Activated CD4-positive, alpha-beta T cell treated with anti-CD3 and anti-CD28 coated beads, Interleukin-2, amount 50 U/mL, for 1 hour (primary cell): ENCODE data around the gene ABCC4.
"Not testable (repeated sequence)": the region's sequence is repeated elsewhere in the genome, so short reads cannot be mapped to it uniquely, and the experiment has no call there.

ENCODE experiments used
- DNase-seq: peaks from one replicate; pipeline ENCODE4 v3.0.0-alpha.2; 2020

ABCC4 gene

GRCh38 chr13:95296326-95296925 is 4.8 kb downstream of the ABCC4 start:
- peak; percentile 8 for DNase-seq

GRCh38 chr13:95295026-95295425 is 6.2 kb downstream of the ABCC4 start:
- DNase-seq, result no peak

- DNase-seq, result no peak
Observed at GRCh38 chr13:95292622-95293021, 8.6 kb downstream of the ABCC4 start.

- not testable (repeated sequence) for DNase-seq
Observed at GRCh38 chr13:95289901-95290300, 11.3 kb downstream of the ABCC4 start.

- no peak for DNase-seq
Observed at GRCh38 chr13:95289020-95289444, 12.2 kb downstream of the ABCC4 start.

GRCh38 chr13:95284436-95284835 is 16.8 kb downstream of the ABCC4 start:
- no peak for DNase-seq

GRCh38 chr13:95279016-95279415 is 22.2 kb downstream of the ABCC4 start:
- no peak for DNase-seq

- DNase-seq, result no peak
Observed at GRCh38 chr13:95276037-95276505, 25.2 kb downstream of the ABCC4 start.

- DNase-seq, result no peak
Observed at GRCh38 chr13:95275322-95276036, 25.8 kb downstream of the ABCC4 start.

- DNase-seq, result not testable (repeated sequence)
Observed at GRCh38 chr13:95273592-95274132, 27.6 kb downstream of the ABCC4 start.

GRCh38 chr13:95272076-95272475 is 29.2 kb downstream of the ABCC4 start:
- not testable (repeated sequence) for DNase-seq

GRCh38 chr13:95269756-95270155 is 31.5 kb downstream of the ABCC4 start:
- DNase-seq, result no peak

GRCh38 chr13:95268343-95269065 is 32.7 kb downstream of the ABCC4 start:
- DNase-seq, result not testable (repeated sequence)

- no peak for DNase-seq
Observed at GRCh38 chr13:95267662-95268342, 33.4 kb downstream of the ABCC4 start.

GRCh38 chr13:95264225-95264624 is 37.0 kb downstream of the ABCC4 start:
- no peak for DNase-seq

- DNase-seq, result no peak
Observed at GRCh38 chr13:95262837-95263384, 38.3 kb downstream of the ABCC4 start.

- no peak for DNase-seq
Observed at GRCh38 chr13:95261956-95262355, 39.3 kb downstream of the ABCC4 start.

GRCh38 chr13:95260031-95260525 is 41.2 kb downstream of the ABCC4 start:
- DNase-seq, result no peak

GRCh38 chr13:95258619-95259194 is 42.5 kb downstream of the ABCC4 start:
- no peak for DNase-seq

GRCh38 chr13:95258098-95258497 is 43.2 kb downstream of the ABCC4 start:
- no peak for DNase-seq

GRCh38 chr13:95256091-95256490 is 45.2 kb downstream of the ABCC4 start:
- no peak for DNase-seq
